CD14-positive monocyte (primary cell): ENCODE data around the gene NRIP2. TPM values are rescaled to one million over a fixed set of nuclear protein-coding genes. Genes with fewer than 3 reads are reported as not detected.
A peak's percentile ranks its signal among the peaks of the same experiment; 100 is the strongest.

Experiments used
- DNase-seq, 3 donors: peaks; one replicate each; pipeline ENCODE4 v3.0.0-alpha.2; 2011 to 2022
- H2AFZ ChIP-seq: 2 replicates; pipeline ENCODE4 v1.6.0; 2012; ENCODE audit warnings: mild to moderate bottlenecking, low read depth, low read length, inconsistent platforms; ENCODE audit not compliant: insufficient read depth, poor library complexity, severe bottlenecking
- H3K27ac ChIP-seq, 2 donors: 1 replicate in 1 of 2; 2 replicates in 1 of 2; pipeline ENCODE4 v1.5.1; 2012 to 2013; ENCODE audit warnings: low read length in 2 of 2, control low read depth in 1 of 2, inconsistent platforms in 1 of 2, low read depth in 1 of 2, mild to moderate bottlenecking in 1 of 2
- H3K27me3 ChIP-seq, 2 donors: one replicate each; pipeline versions ENCODE4 v1.6.0 to v1.6.1; 2011 to 2013; ENCODE audit warnings: low read length in 2 of 2; ENCODE audit not compliant: control insufficient read depth in 2 of 2, insufficient read depth in 2 of 2
- H3K36me3 ChIP-seq, 2 donors: replicated peaks in 1 of 2; 1 replicate in 1 of 2; 2 replicates in 1 of 2; pipeline versions ENCODE4 v1.5.1 to v1.6.1; 2012 to 2013; ENCODE audit warnings: low read length in 2 of 2, control low read depth in 1 of 2, inconsistent platforms in 1 of 2, mild to moderate bottlenecking in 1 of 2; ENCODE audit not compliant: insufficient read depth in 2 of 2, control insufficient read depth in 1 of 2
- H3K4me1 ChIP-seq, 2 donors: 1 replicate in 1 of 2; 2 replicates in 1 of 2; pipeline versions ENCODE4 v1.5.1 to v1.6.1; 2012 to 2013; ENCODE audit warnings: low read length in 2 of 2, control low read depth in 1 of 2, inconsistent platforms in 1 of 2, mild to moderate bottlenecking in 1 of 2, moderate library complexity in 1 of 2; ENCODE audit not compliant: insufficient read depth in 2 of 2, control insufficient read depth in 1 of 2
- H3K4me2 ChIP-seq: replicated peaks from 2 replicates; pipeline ENCODE3; 2012; ENCODE audit warnings: low read length, moderate library complexity, mild to moderate bottlenecking; ENCODE audit not compliant: poor library complexity, severe bottlenecking; ENCODE audit errors: extremely low read depth
- H3K4me3 ChIP-seq, 3 experiments: fragments of 200-600 bp in 1 of 3; sonication (generic) in 1 of 3; replicated peaks in 1 of 3; 1 replicate in 2 of 3; 2 replicates in 1 of 3; pipeline ENCODE4 v1.5.1; 2011 to 2013; ENCODE audit warnings: low read length in 3 of 3, mild to moderate bottlenecking in 3 of 3, control low read depth in 2 of 3, low read depth in 2 of 3, inconsistent platforms in 1 of 3, moderate library complexity in 1 of 3
- H3K79me2 ChIP-seq: 2 replicates; pipeline ENCODE4 v1.6.0; 2012; ENCODE audit warnings: mild to moderate bottlenecking, control low read depth, inconsistent platforms, low read length, moderate library complexity; ENCODE audit not compliant: insufficient read depth
- H3K9ac ChIP-seq: 2 replicates; pipeline ENCODE4 v1.6.0; 2017; ENCODE audit warnings: low read length, mild to moderate bottlenecking; ENCODE audit not compliant: insufficient read depth, poor library complexity, severe bottlenecking
- H3K9me3 ChIP-seq, 2 donors: replicated peaks in 1 of 2; 1 replicate in 1 of 2; 2 replicates in 1 of 2; pipeline versions ENCODE4 v1.5.1 to v1.6.1; 2012 to 2013; ENCODE audit warnings: low read length in 2 of 2, control low read depth in 1 of 2; ENCODE audit not compliant: control insufficient read depth in 1 of 2, insufficient read depth in 1 of 2
- H4K20me1 ChIP-seq: 2 replicates; pipeline ENCODE4 v1.6.0; 2012; ENCODE audit warnings: mild to moderate bottlenecking, low read length, control low read depth, moderate library complexity; ENCODE audit not compliant: insufficient read depth
- H3K27ac Mint-ChIP-seq, 7 donors: one replicate each; pipeline ENCODE4 v1.8.0; 2020; ENCODE audit warnings: mild to moderate bottlenecking in 7 of 7, mixed read lengths in 7 of 7, moderate library complexity in 6 of 7, inconsistent platforms in 2 of 7
- H3K27me3 Mint-ChIP-seq, 3 donors: one replicate each; pipeline ENCODE4 v1.8.0; 2021 to 2022; ENCODE audit warnings: low read depth in 3 of 3, mild to moderate bottlenecking in 3 of 3, mixed read lengths in 3 of 3, moderate library complexity in 3 of 3, inconsistent platforms in 1 of 3
- H3K36me3 Mint-ChIP-seq, 2 donors: one replicate each; pipeline ENCODE4 v1.8.0; 2020; ENCODE audit warnings: mixed read lengths in 2 of 2, inconsistent platforms in 1 of 2, mild to moderate bottlenecking in 1 of 2
- H3K4me1 Mint-ChIP-seq: one replicate; pipeline ENCODE4 v1.8.0; 2020; ENCODE audit warnings: mild to moderate bottlenecking, mixed read lengths
- H3K4me3 Mint-ChIP-seq, 2 donors: one replicate each; pipeline ENCODE4 v1.8.0; 2020; ENCODE audit warnings: mild to moderate bottlenecking in 2 of 2, mixed read lengths in 2 of 2, moderate library complexity in 1 of 2
- H3K9me3 Mint-ChIP-seq, 7 donors: one replicate each; pipeline ENCODE4 v1.8.0; 2020 to 2022; ENCODE audit warnings: mixed read lengths in 7 of 7, mild to moderate bottlenecking in 6 of 7, moderate library complexity in 6 of 7, inconsistent platforms in 2 of 7
- CTCF ChIP-seq: fragments of 200-600 bp; IDR thresholded peaks from one replicate; pipeline ENCODE4 v1.8.0; 2022; ENCODE audit warnings: antibody characterized with exemption, mild to moderate bottlenecking
- WGBS: methylation state at CpG from one replicate; pipeline ENCODE4 v1.1.5; 2013; ENCODE audit warnings: missing lambda C conversion rate; ENCODE audit not compliant: insufficient coverage; 5-methylcytosine and 5-hydroxymethylcytosine counted together
- intact Hi-C, 2 donors: fragments of 100-400 bp; cut with micrococcal nuclease; formaldehyde crosslinking; loops; one replicate each; pipeline versions ENCODE4 v1.15.0 to v1.15.1; 2023
- polyA plus RNA-seq, 3 donors: library from polyadenylated mRNA; depleted of rRNA in 1 of 3; unstranded in 2 of 3; stranded (reverse) in 1 of 3; fragments of 300-500 nt in 2 of 3; fragments of >200 nt in 1 of 3; fragmentation: Illumina TruSeq in 2 of 3; gene quantifications; 1 replicate in 2 of 3; 2 replicates in 1 of 3; pipeline ENCODE4 v1.2.3, GENCODE V29; 2012 to 2021

Gene NRIP2
- polyA plus RNA-seq, 3 donors: 0.19 to 0.24 TPM; not detected in 1

DNA sequence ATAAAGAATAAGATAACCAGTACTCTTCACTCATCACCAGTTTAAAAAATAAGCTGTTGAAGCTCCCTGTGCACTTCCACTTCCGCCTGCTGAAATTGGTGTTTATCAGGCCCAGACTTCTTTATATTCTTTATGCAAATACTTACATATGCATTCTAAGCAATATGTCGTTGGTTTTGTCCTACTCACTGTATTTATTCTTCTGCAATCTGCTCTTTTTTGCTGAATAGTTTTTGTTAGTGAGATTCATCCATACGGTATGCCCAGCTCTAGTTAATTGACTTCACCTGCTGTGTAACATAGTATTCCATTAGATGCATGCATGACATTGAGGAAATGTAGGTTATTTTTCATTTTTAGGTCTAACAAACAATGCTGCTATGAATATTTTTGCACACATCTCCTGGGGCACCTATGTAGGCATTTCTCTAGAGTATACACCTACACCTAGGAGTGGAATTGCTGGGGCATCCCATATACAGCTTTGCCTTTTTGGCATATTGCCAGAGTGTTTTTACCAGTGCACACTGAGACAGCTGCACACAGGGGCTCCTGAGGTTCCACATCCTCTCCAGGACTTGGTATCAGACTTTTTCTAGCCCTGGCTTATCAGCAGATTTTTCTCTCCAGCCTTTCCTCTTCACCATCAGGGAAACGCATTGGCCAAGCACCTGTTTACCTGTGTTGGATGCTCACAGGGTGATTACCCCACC is 1.0 kb upstream of the NRIP2 start:
- Mint-ChIP-seq H3K4me3 (no peak overlapping the region), H3K27ac (peak overlapping the region in 2 of 7 donors; percentile 39 to 41), H3K9me3 (peaks cover 0 to 2% (median 0%) of the 10 kb centered on the region in 7 donors), H3K27me3 (peaks cover 1 to 9% (median 4%) of the 10 kb centered on the region in 3 donors), H3K36me3 (peaks cover 32 to 43% of the 10 kb centered on the region in 2 donors), H3K4me1 (peaks cover 18% of the 10 kb centered on the region)
- H3K4me2 ChIP-seq: no peak overlapping the region
- no peak overlapping the region for H3K4me3 ChIP-seq
- no peak for DNase-seq
- H2AFZ ChIP-seq: no peak overlapping the region
- H3K79me2 ChIP-seq: no peaks in the 10 kb centered on the region
- no peak for TF ChIP-seq CTCF
- H3K27me3 ChIP-seq: peaks cover 0 to 4% of the 10 kb centered on the region in 2 donors
- no peak overlapping the region for H3K27ac ChIP-seq
- no peaks in the 10 kb centered on the region for H4K20me1 ChIP-seq
- no peak overlapping the region for H3K9ac ChIP-seq
- intact Hi-C loops: no loop called here
- peaks cover 2 to 29% of the 10 kb centered on the region in 2 donors for H3K36me3 ChIP-seq
- no peaks in the 10 kb centered on the region for H3K4me1 ChIP-seq
- 57% methylated on average over 1 of the region's 4 CpGs for WGBS
- no peaks in the 10 kb centered on the region for H3K9me3 ChIP-seq

DNA sequence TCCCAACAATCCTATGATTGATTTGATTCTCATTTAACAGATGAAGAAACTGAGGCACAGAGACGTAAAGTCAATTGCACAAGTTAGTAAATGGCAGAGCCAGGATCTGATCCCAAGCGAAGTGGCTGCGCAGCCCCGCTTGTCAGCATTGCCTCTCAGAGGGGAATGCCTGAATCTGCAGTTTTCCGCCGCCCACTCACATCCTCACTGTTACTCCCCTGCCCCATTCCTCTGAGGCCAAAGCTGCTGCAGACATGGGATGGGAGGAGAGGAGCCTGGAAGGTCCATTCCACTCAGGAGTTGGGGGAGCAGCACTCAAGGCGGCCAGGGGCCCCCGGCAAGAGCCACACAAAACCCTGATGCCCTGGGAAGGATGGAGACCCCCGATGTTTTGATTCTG is 1.0 kb downstream of the NRIP2 start:
- no peak for DNase-seq
- peaks cover 0 to 1% (median 0%) of the 10 kb centered on the region in 7 donors for H3K9me3 Mint-ChIP-seq
- Histone ChIP-seq H4K20me1 (no peaks in the 10 kb centered on the region), H3K4me1 (no peaks in the 10 kb centered on the region), H3K9ac (no peak overlapping the region), H3K27ac (no peak overlapping the region), H3K79me2 (no peaks in the 10 kb centered on the region), H3K9me3 (no peaks in the 10 kb centered on the region), H3K4me3 (no peak overlapping the region), H2AFZ (no peak overlapping the region), H3K36me3 (peaks cover 6 to 50% of the 10 kb centered on the region in 2 donors), H3K27me3 (peaks cover 0 to 4% of the 10 kb centered on the region in 2 donors), H3K4me2 (no peak overlapping the region)
- peaks cover 11% of the 10 kb centered on the region for H3K4me1 Mint-ChIP-seq
- H3K27ac Mint-ChIP-seq: peak overlapping the region in 1 of 7 donors; percentile 5
- TF ChIP-seq CTCF: no peak
- 98% methylated on average over 5 of the region's 9 CpGs for WGBS
- H3K4me3 Mint-ChIP-seq: no peak overlapping the region
- H3K27me3 Mint-ChIP-seq: peaks cover 1 to 9% (median 4%) of the 10 kb centered on the region in 3 donors
- intact Hi-C loops: no loop called here
- H3K36me3 Mint-ChIP-seq: peaks cover 35 to 45% of the 10 kb centered on the region in 2 donors
